HG03469 (cell line): ENCODE results near the gene PRR23C.
"Not testable (repeated sequence)": the region's sequence is repeated elsewhere in the genome, so short reads cannot be mapped to it uniquely, and the experiment has no call there.

Experiments
- ATAC-seq: cut with Tn5 transposase; IDR thresholded peaks from one replicate; pipeline ENCODE4 v1.9.1; 2021; ENCODE audit warnings: mild to moderate bottlenecking, moderate library complexity, moderate number of reproducible peaks; ENCODE audit not compliant: unreplicated experiment

PRR23C gene

GRCh38 chr3:139044366-139045210 is at the start of gene PRR23C:
Gene PRR23C, minus strand, starts transcription at chr3:139044892. Its CDS starts 272 bp downstream, at chr3:139044620.
- no peak for ATAC-seq

DNA sequence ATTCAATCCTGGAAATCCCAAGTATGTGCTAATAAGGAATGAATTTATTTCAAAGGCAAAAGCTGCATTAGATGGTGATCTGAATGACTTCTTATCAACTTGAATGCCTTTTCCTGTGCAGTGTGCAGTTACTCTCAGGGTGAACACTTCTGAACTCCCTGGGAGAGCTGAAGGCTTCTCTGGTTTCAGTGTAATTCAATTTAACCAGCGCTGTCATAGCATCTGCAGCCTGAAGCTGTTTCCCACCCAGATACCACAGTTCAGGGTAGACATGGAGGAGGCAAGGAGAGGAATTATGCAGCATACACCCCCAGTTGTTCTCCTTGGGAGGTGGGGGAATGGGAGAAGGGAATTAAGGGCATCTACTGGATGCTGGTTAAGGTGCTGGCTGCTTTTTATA is 49.1 kb upstream of the PRR23C start:
- ATAC-seq: no peak

DNA sequence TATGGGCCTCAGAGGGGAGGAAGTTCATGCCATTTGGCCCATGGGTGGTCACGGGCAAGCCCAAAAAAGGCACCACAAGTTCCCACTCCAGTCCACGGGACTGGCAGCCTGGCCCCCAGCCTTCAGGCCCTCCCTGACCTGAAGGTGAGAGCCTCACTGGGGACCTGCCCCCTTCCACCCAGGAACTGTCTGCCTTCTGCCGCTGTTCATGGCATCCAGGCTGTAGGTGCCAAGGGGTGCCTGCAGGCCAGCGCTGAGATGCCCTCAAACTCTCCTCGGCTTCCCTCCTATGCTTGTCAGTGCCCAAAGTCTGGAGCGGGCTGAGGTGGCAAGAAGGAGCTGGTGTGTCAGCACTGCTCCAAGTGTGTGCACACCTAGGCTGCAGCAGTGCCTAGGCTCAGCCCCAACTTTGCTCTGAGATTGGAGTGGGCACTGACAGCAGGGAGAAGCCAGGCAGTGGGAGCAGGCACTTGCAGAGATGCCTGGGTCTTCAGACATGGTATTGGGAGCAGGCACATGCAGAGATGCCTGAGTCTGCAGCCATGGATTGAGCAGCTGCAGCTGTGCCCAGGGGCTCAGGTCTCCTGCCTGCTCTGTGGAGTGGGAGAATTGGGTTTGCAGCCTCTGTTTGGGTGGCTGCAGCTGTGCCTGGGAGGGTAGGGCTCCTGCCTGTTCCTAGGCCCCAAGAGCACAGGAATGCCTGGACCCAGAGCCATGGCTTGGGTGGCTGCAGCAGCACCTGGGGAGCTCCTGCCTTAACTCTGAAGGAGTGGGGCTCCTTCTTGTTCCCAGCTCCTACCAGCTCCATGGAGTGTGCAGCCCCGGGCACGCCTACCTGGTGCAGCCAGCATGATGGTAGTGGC is 44.0 kb upstream of the PRR23C start:
- no peak for ATAC-seq

DNA sequence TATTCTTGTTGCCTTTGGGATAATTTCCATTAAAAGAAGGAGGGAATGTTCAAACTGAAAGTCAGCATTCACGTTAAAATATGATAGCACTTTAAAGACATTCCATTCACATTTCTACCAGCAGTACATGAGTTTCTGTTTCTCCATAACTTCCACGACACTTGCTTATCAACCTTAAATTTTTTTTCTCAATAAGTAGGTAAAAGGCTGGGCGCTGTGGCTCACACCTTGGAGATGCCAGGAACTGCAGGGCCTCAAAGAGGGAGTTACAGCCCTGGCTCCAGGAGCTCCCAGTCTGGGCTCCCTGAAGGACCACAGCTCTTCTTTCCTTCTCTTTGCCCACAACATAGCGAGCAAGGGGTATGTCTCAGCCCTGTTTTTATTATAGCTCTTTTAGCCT is 42.9 kb upstream of the PRR23C start:
- ATAC-seq: no peak

GRCh38 chr3:139084176-139084575 is 39.5 kb upstream of the PRR23C start:
- no peak for ATAC-seq

- no peak for ATAC-seq
Measured at GRCh38 chr3:139074565-139075115, 29.9 kb upstream of the PRR23C start.

- ATAC-seq: no peak
Measured at GRCh38 chr3:139062918-139063317, 18.2 kb upstream of the PRR23C start.

GRCh38 chr3:139052802-139053600 is 8.3 kb upstream of the PRR23C start:
- no peak for ATAC-seq

DNA sequence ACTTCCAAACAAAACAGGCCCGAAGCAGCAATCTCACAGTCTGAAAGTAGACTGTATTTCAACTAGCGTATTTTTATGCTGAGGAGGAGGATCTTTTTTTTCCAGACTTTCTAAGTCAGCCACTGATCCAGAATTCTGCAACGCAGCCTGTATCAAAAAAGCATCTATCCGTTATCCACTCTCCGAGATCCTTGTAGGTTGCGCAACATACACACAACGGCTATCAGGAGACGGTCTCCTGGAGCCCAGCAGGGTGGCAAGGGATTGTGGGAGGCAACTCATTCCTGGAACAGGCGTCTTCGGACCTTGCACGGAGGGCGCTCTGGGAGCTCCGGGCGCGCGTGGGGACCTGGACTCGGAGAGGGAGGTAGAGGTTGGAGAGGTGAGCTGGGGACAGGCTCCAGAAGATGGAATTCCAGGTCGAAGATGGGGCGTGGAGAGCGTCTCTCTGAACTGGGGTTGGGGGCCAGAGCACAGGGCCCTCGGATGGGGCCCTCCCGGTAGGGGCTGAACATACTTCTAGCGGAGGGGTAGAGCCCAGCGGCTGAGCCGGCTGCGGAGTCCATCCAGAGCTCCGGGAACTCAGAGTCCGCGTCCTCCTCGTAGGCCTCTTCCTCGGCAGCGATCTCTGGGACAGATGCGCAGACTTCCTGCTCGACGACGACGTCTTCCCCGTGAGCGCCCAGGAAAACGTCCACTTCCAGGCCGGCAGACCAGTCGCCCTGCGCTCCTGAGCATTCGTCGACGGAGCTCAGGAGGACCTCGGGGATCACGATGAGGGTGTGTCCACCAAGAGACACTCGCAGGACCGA is 932 bp downstream of the PRR23C start:
- no peak for ATAC-seq

DNA sequence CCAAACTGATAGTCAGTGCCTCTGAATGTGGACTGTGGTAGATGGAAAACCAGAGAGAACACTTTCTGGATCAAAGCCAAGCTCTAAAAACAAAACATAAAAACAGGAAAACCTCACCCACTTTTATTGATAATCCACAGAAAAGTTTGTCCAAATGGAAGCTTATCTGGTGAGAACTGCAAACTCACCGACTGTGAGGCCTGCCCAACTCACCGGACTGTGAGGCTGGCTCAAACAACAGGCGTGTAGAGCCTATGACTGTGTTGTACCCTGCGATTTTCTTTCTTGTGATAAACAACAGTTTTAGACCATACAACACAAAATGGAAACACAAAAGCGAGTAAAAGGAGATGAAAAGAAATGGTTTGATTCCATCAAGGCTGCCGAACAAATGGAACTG is 7.2 kb downstream of the PRR23C start:
- ATAC-seq: no peak

- ATAC-seq: no peak
Measured at GRCh38 chr3:139032326-139033002, 12.2 kb downstream of the PRR23C start.

DNA sequence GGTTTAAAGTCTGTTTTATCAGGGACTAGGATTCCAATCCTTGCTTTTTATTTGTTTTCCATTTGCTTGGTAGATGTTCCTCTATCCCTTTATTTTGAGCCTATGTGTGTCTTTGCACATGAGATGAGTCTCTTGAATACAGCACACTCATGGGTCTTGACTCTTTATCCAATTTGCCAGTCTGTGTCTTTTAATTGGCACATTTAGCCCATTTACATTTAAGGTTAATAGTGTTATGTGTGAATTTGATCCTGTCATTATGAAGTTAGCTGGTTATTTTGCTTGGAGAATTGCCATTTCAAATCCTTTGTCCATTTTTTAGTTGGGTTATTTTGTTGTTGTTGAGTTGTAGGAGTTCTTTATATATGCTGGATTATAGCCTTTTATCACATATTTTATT is 14.1 kb downstream of the PRR23C start:
- ATAC-seq: not testable (repeated sequence)

- ATAC-seq: no peak
Measured at GRCh38 chr3:139024968-139025367, 19.7 kb downstream of the PRR23C start.

DNA sequence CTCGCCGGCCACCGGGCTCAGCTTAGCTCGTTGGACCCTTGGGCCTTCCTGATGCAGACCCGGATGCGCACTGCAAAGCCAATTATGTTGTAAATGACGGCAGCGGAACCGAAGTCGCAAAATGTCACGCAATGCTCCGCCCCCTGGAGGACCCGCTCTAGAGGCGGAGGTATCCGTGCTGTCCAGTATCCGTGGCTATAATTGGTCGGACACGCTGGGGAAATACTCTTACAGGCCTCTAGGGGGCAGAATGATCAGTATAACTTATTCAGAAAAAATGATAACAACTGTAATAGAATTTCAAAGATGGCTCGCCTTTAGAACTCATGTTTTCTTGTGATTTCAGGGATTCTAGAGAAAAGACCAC is 23.8 kb downstream of the PRR23C start, which contains the start of gene PRR23B:
Gene PRR23B (minus strand): TSS at position 59 of the 367 bp plus-strand sequence. CDS start 265 bp downstream, outside the sequence.
- no peak for ATAC-seq

DNA sequence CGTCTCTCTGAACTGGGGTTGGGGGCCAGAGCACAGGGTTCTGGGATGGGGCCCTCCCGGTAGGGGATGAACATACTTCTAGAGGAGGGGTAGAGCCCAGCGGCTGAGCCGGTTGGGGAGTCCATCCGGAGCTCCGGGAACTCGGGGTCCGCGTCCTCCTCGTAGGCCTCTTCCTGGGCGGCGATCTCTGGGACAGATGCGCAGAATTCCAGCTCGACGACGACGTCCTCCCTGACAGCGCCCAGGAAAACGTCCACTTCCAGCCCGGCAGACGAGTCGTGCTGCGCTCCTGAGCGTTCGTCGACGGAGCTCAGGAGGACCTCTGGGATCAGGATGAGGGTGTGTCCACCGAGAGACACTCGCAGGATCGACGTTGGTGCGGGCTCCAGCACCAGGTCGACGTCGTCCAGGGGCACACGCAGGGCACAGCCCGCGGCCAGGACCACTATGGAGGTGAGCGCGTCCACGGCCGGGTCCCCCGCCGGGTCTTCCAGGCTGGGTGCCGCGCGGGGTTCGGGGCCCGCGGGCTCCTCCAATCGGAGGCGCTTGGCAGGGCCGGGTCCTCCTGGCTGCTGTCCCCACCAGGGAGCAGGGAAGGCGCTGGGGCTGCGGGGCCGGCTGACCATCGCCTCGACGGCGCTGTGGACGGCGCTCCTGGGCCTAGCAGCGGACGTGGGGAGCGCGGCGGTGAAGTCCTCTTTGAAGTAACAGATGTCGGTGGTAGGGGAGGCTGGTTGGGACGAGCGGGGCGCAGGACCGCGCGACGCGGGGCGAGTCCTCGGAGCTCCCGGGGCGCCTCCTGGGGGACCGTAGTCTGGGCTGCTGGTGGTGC is 24.4 kb downstream of the PRR23C start:
- no peak for ATAC-seq

DNA sequence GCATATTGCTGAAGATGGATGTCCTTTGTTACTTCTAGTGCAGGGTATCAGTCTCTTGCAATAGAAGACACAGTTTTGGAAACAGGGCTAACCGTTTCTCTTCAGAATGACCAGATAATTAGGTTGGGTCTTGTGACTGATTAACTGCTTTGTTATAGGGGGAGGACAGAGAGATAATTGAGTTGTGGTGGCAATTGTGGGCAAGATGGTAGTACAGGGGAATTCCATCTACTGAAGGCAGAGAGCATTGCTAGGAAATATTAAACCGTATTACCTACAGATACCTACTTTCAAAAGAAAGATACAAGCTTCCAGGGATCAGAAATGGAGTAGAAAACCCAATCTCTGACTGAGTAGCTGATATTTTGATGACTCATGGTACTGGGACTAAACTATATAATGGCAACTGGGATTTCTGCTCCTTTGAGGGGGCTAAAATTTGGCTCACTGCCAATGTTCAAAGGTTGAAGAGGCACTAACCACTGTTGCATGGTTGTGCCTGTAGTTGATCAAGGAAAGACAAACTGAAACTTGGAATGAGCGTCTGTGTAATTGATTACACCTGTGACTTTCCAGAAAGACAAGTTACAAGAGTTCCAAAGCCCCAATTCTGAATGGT is 28.2 kb downstream of the PRR23C start:
- no peak for ATAC-seq

DNA sequence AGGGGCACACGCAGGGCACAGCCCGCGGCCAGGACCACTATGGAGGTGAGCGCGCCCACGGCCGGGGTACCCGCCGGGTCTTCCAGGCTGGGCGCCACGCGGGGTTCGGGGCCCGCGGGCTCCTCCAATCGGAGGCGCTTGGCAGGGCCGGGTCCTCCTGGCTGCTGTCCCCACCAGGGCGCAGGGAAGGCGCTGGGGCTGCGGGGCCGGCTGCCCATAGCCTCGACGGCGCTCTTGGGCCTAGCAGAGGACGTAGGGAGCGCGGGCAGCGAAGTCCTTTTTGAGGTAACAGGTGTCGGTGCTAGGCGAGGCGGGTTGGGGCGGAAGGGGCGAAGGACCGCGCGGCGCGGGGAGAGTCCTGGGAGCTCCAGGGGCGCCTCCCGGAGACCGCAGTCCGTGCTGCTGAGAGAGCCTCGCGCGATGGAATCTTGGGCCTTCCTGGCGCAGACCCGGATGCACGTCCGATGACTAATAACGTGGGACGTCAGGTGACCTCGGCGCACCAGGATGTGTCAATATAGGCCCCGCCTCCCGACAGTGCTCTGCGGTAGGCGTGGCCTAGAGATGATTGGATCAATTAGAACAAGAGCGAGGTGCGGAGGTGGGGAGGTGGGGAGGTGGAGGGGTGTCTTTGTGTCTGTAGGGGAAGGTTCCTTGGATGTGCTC is 38.5 kb downstream of the PRR23C start, which contains the start of gene PRR23A:
Gene PRR23A (minus strand): TSS at position 218 of the 666 bp plus-strand sequence. CDS start 0 bp downstream, at position 218.
- ATAC-seq: no peak
